H1 (cell line): ENCODE measurements around the gene GALNT17. TPM values are rescaled to one million over a fixed set of nuclear protein-coding genes. Genes with fewer than 3 reads are reported as not detected.
A peak's percentile ranks its signal among the peaks of the same experiment; 100 is the strongest.

Source experiments
- CTCF ChIA-PET: fragments of 300-600 bp; sonication (Branson Sonifier 250); formaldehyde crosslinking; loops from one replicate; lab custom pipeline; 2021; ENCODE audit not compliant: partially characterized antibody; lab: Charles Lee
- POLR2A ChIA-PET: fragments of 300-600 bp; sonication (Branson Sonifier 250); formaldehyde crosslinking; loops from one replicate; lab custom pipeline; 2021; ENCODE audit warnings: inconsistent platforms; ENCODE audit not compliant: partially characterized antibody; lab: Charles Lee
- DNase-seq, 2 experiments: peaks; one replicate each; pipeline versions ENCODE4 v3.0.0 to v3.0.0-alpha.2; 2010 to 2022; ENCODE audit warnings: low spot score in 2 of 2, low read depth in 1 of 2, mixed read lengths in 1 of 2
- FAIRE-seq: peaks from 2 replicates; lab custom pipeline; 2011; peaks lifted over from hg19 to GRCh38; lab: Jason Lieb, UNC
- H2AFZ ChIP-seq: 2 replicates; pipeline ENCODE4 v1.8.1; 2012; ENCODE audit warnings: low read length, inconsistent platforms
- H2AK5ac ChIP-seq: 2 replicates; pipeline ENCODE4 v1.6.1; 2013; ENCODE audit warnings: low read depth, low read length
- H2BK120ac ChIP-seq: replicated peaks from 2 replicates; pipeline ENCODE3; 2013; ENCODE audit warnings: low read depth, low read length, inconsistent platforms
- H2BK12ac ChIP-seq: 2 replicates; pipeline ENCODE4 v1.6.1; 2013; ENCODE audit warnings: low read depth, low read length
- H2BK15ac ChIP-seq: 2 replicates; pipeline ENCODE4 v1.6.1; 2013; ENCODE audit warnings: low read length
- H2BK20ac ChIP-seq: 2 replicates; pipeline ENCODE4 v1.6.1; 2013; ENCODE audit warnings: low read length
- H2BK5ac ChIP-seq: 2 replicates; pipeline ENCODE4 v1.6.1; 2013; ENCODE audit warnings: low read depth, low read length
- H3K14ac ChIP-seq: 2 replicates; pipeline ENCODE4 v1.6.1; 2013; ENCODE audit warnings: inconsistent platforms; ENCODE audit not compliant: insufficient read length
- H3K18ac ChIP-seq: 2 replicates; pipeline ENCODE4 v1.6.1; 2013; ENCODE audit warnings: low read length; ENCODE audit errors: extremely low read depth
- H3K23ac ChIP-seq: 2 replicates; pipeline ENCODE4 v1.6.1; 2013; ENCODE audit warnings: inconsistent platforms; ENCODE audit not compliant: insufficient read length
- H3K23me2 ChIP-seq: 2 replicates; pipeline ENCODE4 v1.6.1; 2013; ENCODE audit warnings: low read depth, low read length
- H3K27ac ChIP-seq: 2 replicates; pipeline ENCODE4 v1.6.1; 2011; ENCODE audit warnings: low read depth, low read length, inconsistent platforms
- H3K27me3 ChIP-seq, 4 experiments: replicated peaks in 1 of 4; 1 replicate in 1 of 4; 2 replicates in 3 of 4; pipeline versions ENCODE4 v1.6.1 to v1.8.1; 2011 to 2013; ENCODE audit warnings: low read length in 3 of 4, mild to moderate bottlenecking in 3 of 4, inconsistent platforms in 2 of 4, mixed read lengths in 2 of 4, moderate library complexity in 1 of 4; ENCODE audit not compliant: control insufficient read depth in 3 of 4, insufficient read depth in 3 of 4; ENCODE audit errors: extremely low read depth in 1 of 4
- H3K36me3 ChIP-seq, 4 experiments: 2 replicates each; pipeline versions ENCODE4 v1.6.1 to v1.8.1; 2011 to 2013; ENCODE audit warnings: mild to moderate bottlenecking in 4 of 4, low read length in 3 of 4, moderate library complexity in 2 of 4, control low read depth in 1 of 4, inconsistent platforms in 1 of 4; ENCODE audit not compliant: insufficient read depth in 4 of 4, control insufficient read depth in 2 of 4
- H3K4ac ChIP-seq: replicated peaks from 2 replicates; pipeline ENCODE3; 2013; ENCODE audit warnings: low read length, low read depth, mixed read lengths, inconsistent platforms; ENCODE audit not compliant: insufficient read length
- H3K4me1 ChIP-seq, 4 experiments: replicated peaks in 1 of 4; 1 replicate in 1 of 4; 2 replicates in 3 of 4; pipeline versions ENCODE4 v1.6.1 to v1.8.1; 2011 to 2013; ENCODE audit warnings: low read length in 3 of 4, inconsistent platforms in 2 of 4, mixed read lengths in 1 of 4; ENCODE audit not compliant: insufficient read depth in 4 of 4, control insufficient read depth in 3 of 4
- H3K4me2 ChIP-seq, 2 experiments: 2 replicates each; pipeline versions ENCODE4 v1.6.1 to v1.8.1; 2011 to 2013; ENCODE audit warnings: low read depth in 2 of 2, low read length in 2 of 2, control low read depth in 1 of 2, inconsistent platforms in 1 of 2, mild to moderate bottlenecking in 1 of 2; ENCODE audit not compliant: insufficient read depth in 1 of 2
- H3K4me3 ChIP-seq, 4 experiments: fragments of 200-600, 300-600 bp in 1 of 4; sonication (generic), shearing (Covaris generic), sonication (Bioruptor Twin) in 1 of 4; 2 replicates each; pipeline versions ENCODE4 v1.5.1 to v1.8.1; 2011 to 2016; ENCODE audit warnings: low read length in 4 of 4, low read depth in 3 of 4, control low read depth in 2 of 4, inconsistent platforms in 2 of 4, mild to moderate bottlenecking in 2 of 4, mixed read lengths in 1 of 4, moderate library complexity in 1 of 4; ENCODE audit not compliant: insufficient read depth in 2 of 4; ENCODE audit errors: extremely low read depth in 1 of 4
- H3K56ac ChIP-seq: replicated peaks from 2 replicates; pipeline ENCODE3; 2013; ENCODE audit warnings: low read depth, mild to moderate bottlenecking, mixed read lengths, low read length, inconsistent platforms; ENCODE audit not compliant: insufficient read length
- H3K79me1 ChIP-seq: 2 replicates; pipeline ENCODE4 v1.6.1; 2013; ENCODE audit warnings: low read depth, low read length, control low read depth
- H3K79me2 ChIP-seq, 2 experiments: 2 replicates each; pipeline versions ENCODE4 v1.6.1 to v1.8.1; 2012 to 2013; ENCODE audit warnings: low read length in 2 of 2, mild to moderate bottlenecking in 2 of 2, inconsistent platforms in 1 of 2; ENCODE audit not compliant: insufficient read depth in 2 of 2, control insufficient read depth in 1 of 2
- H3K9ac ChIP-seq, 4 experiments: replicated peaks in 1 of 4; 1 replicate in 1 of 4; 2 replicates in 3 of 4; pipeline versions ENCODE4 v1.6.1 to v1.8.1; 2011 to 2013; ENCODE audit warnings: low read depth in 3 of 4, low read length in 3 of 4, control low read depth in 2 of 4, mild to moderate bottlenecking in 2 of 4, moderate library complexity in 2 of 4, inconsistent platforms in 1 of 4; ENCODE audit errors: extremely low read depth in 1 of 4
- H3K9me3 ChIP-seq, 2 experiments: 2 replicates each; pipeline versions ENCODE4 v1.6.1 to v1.8.1; 2012 to 2013; ENCODE audit warnings: mild to moderate bottlenecking in 2 of 2, moderate library complexity in 2 of 2, control low read depth in 1 of 2, inconsistent platforms in 1 of 2, low read depth in 1 of 2, low read length in 1 of 2, mixed read lengths in 1 of 2; ENCODE audit not compliant: insufficient read depth in 2 of 2
- H4K20me1 ChIP-seq, 2 experiments: replicated peaks in 1 of 2; 2 replicates each; pipeline versions ENCODE3 to v1.8.1; 2011 to 2013; ENCODE audit warnings: inconsistent platforms in 2 of 2, low read length in 2 of 2, mild to moderate bottlenecking in 1 of 2; ENCODE audit not compliant: insufficient read depth in 2 of 2, control insufficient read depth in 1 of 2
- H4K5ac ChIP-seq: 2 replicates; pipeline ENCODE4 v1.6.1; 2013; ENCODE audit warnings: low read length, low read depth, mixed read lengths, inconsistent platforms; ENCODE audit not compliant: insufficient read length
- H4K8ac ChIP-seq: 2 replicates; pipeline ENCODE4 v1.8.0; 2013; ENCODE audit warnings: mild to moderate bottlenecking, moderate library complexity, low read length, inconsistent platforms; ENCODE audit not compliant: insufficient read depth; ENCODE audit errors: extremely low read depth
- H4K91ac ChIP-seq: replicated peaks from 2 replicates; pipeline ENCODE3; 2013; ENCODE audit warnings: low read length, mixed read lengths, inconsistent platforms; ENCODE audit not compliant: insufficient read length
- CTBP2 ChIP-seq: IDR thresholded peaks from 2 replicates; pipeline ENCODE4 v1.7.0; 2011; ENCODE audit warnings: borderline replicate concordance, mild to moderate bottlenecking, moderate library complexity, mixed read lengths, low read length; ENCODE audit not compliant: insufficient read depth, insufficient read length
- E2F6 ChIP-seq: IDR thresholded peaks from 2 replicates; pipeline ENCODE4 v1.6.1; 2012; ENCODE audit warnings: inconsistent platforms
- GABPA ChIP-seq: IDR thresholded peaks from 2 replicates; pipeline ENCODE4 v1.6.1; 2011; ENCODE audit warnings: mild to moderate bottlenecking, low read length, moderate library complexity, borderline replicate concordance; ENCODE audit not compliant: insufficient read depth
- GTF2F1 ChIP-seq: IDR thresholded peaks from 2 replicates; pipeline ENCODE4 v1.6.1; 2012; ENCODE audit warnings: low read depth, low read length, improper control_type of control experiment, borderline replicate concordance
- JUN ChIP-seq: IDR thresholded peaks from 2 replicates; pipeline ENCODE4 v1.6.1; 2011; ENCODE audit warnings: low read depth, mild to moderate bottlenecking, improper control_type of control experiment, low read length
- NRF1 ChIP-seq: IDR thresholded peaks from 2 replicates; pipeline ENCODE4 v1.6.1; 2011; ENCODE audit warnings: mild to moderate bottlenecking, low read depth, low read length, improper control_type of control experiment
- POLR2A ChIP-seq, 2 experiments: IDR thresholded peaks; 1 replicate in 1 of 2; 2 replicates in 1 of 2; pipeline ENCODE4 v1.6.1; 2011; ENCODE audit warnings: low read depth in 2 of 2, low read length in 2 of 2, mild to moderate bottlenecking in 2 of 2; ENCODE audit errors: control extremely low read depth in 1 of 2
- RAD21 ChIP-seq, 2 experiments: IDR thresholded peaks in 1 of 2; conservative IDR thresholded peaks in 1 of 2; 2 replicates each; pipeline ENCODE4 v1.6.1; 2011; ENCODE audit warnings: low read depth in 2 of 2, low read length in 2 of 2, improper control_type of control experiment in 1 of 2, inconsistent platforms in 1 of 2, mild to moderate bottlenecking in 1 of 2, moderate library complexity in 1 of 2
- SAP30 ChIP-seq: fragments of 300-600 bp; sonication (generic); IDR thresholded peaks from 2 replicates; pipeline ENCODE4 v1.7.1; 2012; ENCODE audit warnings: low read length, moderate library complexity, mild to moderate bottlenecking, inconsistent platforms; ENCODE audit not compliant: insufficient read depth, insufficient replicate concordance
- SRF ChIP-seq: IDR thresholded peaks from 2 replicates; pipeline ENCODE4 v1.6.1; 2011; ENCODE audit warnings: mild to moderate bottlenecking, low read depth, low read length, moderate library complexity
- WGBS, 2 experiments: shearing (Covaris generic) in 1 of 2; methylation state at CpG; one replicate each; pipeline versions ENCODE4 v1.1.6 to v1.1.7; 2013 to 2015; ENCODE audit warnings: low lambda C conversion rate in 2 of 2, mixed read lengths in 2 of 2, inconsistent platforms in 1 of 2, low coverage in 1 of 2, missing lambda C conversion rate in 1 of 2; ENCODE audit not compliant: insufficient replicate concordance in 2 of 2, insufficient coverage in 1 of 2, insufficient read length in 1 of 2; ENCODE audit errors: extremely low coverage in 1 of 2, missing lambda C conversion rate in 1 of 2; 5-methylcytosine and 5-hydroxymethylcytosine counted together
- polyA plus RNA-seq, 7 experiments: library from polyadenylated mRNA; depleted of rRNA in 3 of 7; stranded (reverse) in 5 of 7; unstranded in 2 of 7; fragments of >200 nt in 5 of 7; fragments of 200-250 nt in 2 of 7; gene quantifications; 1 replicate in 5 of 7; 2 replicates in 1 of 7; 4 replicates in 1 of 7; pipeline versions ENCODE4 v1.2.1 to v1.2.3, GENCODE V29; 2011 to 2013; ENCODE audit warnings: missing spikeins in 2 of 7, mixed read lengths in 2 of 7
- total RNA-seq: library from RNA; stranded (reverse); fragmentation: NEBNext Ultra II Directional; extraction: Animal tissue kit (Norgen Biotek cat#: 25700); gene quantifications from 2 replicates; pipeline ENCODE4 v1.2.1, GENCODE V29; 2021

GALNT17 gene
- total and polyA plus RNA-seq, 2 of the 8 experiments (the other 6 are each of a cell fraction or from before 2014, with no cell fraction given): 37.7 to 47.0 TPM

- peaks cover 0 to 15% of the 10 kb centered on the region in 2 experiments; a peak in 2 of 4 replicates for H3K79me2 ChIP-seq
- H3K9me3 ChIP-seq: 0 out of 4 replicates have a peak, but pooled peaks cover 0 to 2% of the 10 kb centered on the region in 2 experiments
- H3K14ac ChIP-seq: no peak overlapping the region
- no peak overlapping the region for H2AFZ ChIP-seq
- no peak overlapping the region for H4K8ac ChIP-seq
- no peak overlapping the region for H3K23ac ChIP-seq
- H3K79me1 ChIP-seq: peaks cover 3% of the 10 kb centered on the region; the same call in 1 of the 2 replicates
- H3K27ac ChIP-seq: no peak overlapping the region
- H3K27me3 ChIP-seq: no peaks in the 10 kb centered on the region
- no peak overlapping the region for H3K4me3 ChIP-seq
- CTCF ChIA-PET: interaction anchor here (0.7 to 1.2 kb wide), 4 partner anchors 12 to 77 kb away, joined by 3 read pairs; no protein-coding TSS in a partner anchor
- H2BK120ac ChIP-seq: no peak overlapping the region
- no peak overlapping the region for H3K18ac ChIP-seq
- FAIRE-seq: no peak
- H3K4me2 ChIP-seq: no peak overlapping the region
- no peak for DNase-seq
- H3K23me2 ChIP-seq: no peaks in the 10 kb centered on the region
- H3K56ac ChIP-seq: no peak overlapping the region
- H3K4ac ChIP-seq: no peak overlapping the region
- no peak overlapping the region for H4K5ac ChIP-seq
- H2BK5ac ChIP-seq: no peak overlapping the region
- H4K91ac ChIP-seq: no peak overlapping the region
- WGBS, 2 experiments: 88% methylated on average over 6 of the region's 7 CpGs; no CpG with 5 or more reads in 1 of the 2 experiments
- no peak overlapping the region for H2BK20ac ChIP-seq
- peak overlapping the region; percentile 20; the same call in 1 of the 2 replicates for H2AK5ac ChIP-seq
- no peak overlapping the region for H2BK15ac ChIP-seq
- H4K20me1 ChIP-seq: no peaks in the 10 kb centered on the region
- no peak overlapping the region for H3K9ac ChIP-seq
- peaks cover 0 to 3% (median under 1%) of the 10 kb centered on the region in 4 experiments; a peak in 3 of 8 replicates for H3K36me3 ChIP-seq
- POLR2A ChIA-PET: no interaction called here
- peaks cover 0 to 5% (median 1%) of the 10 kb centered on the region in 4 experiments; a peak in 3 of 7 replicates for H3K4me1 ChIP-seq
- no peak overlapping the region for H2BK12ac ChIP-seq
- TF ChIP-seq POLR2A (IDR thresholded peaks at IDR 0.05; ENCODE audit: control extremely low read depth in 1 of 2, low read depth in 2 of 2, low read length in 2 of 2) (no peak), NRF1 (no peak), SRF (no peak), GABPA (no peak), SAP30 (no peak), RAD21 (IDR thresholded peaks at IDR 0.05 in 1 of 2, conservative IDR thresholded peaks at IDR 0.05 in 1 of 2; ENCODE audit: low read depth in 2 of 2, low read length in 2 of 2) (no peak), E2F6 (no peak), JUN (no peak), GTF2F1 (no peak), CTBP2 (no peak)
Measured at GRCh38 chr7:71389976-71390375, 258.0 kb downstream of the GALNT17 start.
